Activated naive CD8-positive, alpha-beta T cell treated with anti-CD3 and anti-CD28 coated beads for 36 hours (primary cell): Measurements from ENCODE around the gene HOXD9. TPM values are rescaled to one million over a fixed set of nuclear protein-coding genes. Genes with fewer than 3 reads are reported as not detected.

Experiments
- DNase-seq: peaks from one replicate; pipeline ENCODE4 v3.0.0; 2021
- H3K27ac Mint-ChIP-seq: one replicate; pipeline ENCODE4 v1.8.0; 2022; ENCODE audit warnings: mild to moderate bottlenecking, moderate library complexity, mixed read lengths
- H3K27me3 Mint-ChIP-seq: one replicate; pipeline ENCODE4 v1.8.0; 2022; ENCODE audit warnings: mild to moderate bottlenecking, mixed read lengths
- H3K36me3 Mint-ChIP-seq: one replicate; pipeline ENCODE4 v1.8.0; 2021; ENCODE audit warnings: mild to moderate bottlenecking, mixed read lengths
- H3K4me1 Mint-ChIP-seq: one replicate; pipeline ENCODE4 v1.8.0; 2021; ENCODE audit warnings: mixed read lengths
- H3K4me3 Mint-ChIP-seq: one replicate; pipeline ENCODE4 v1.8.0; 2022; ENCODE audit warnings: mild to moderate bottlenecking, moderate library complexity, mixed read lengths
- H3K9me3 Mint-ChIP-seq: one replicate; pipeline ENCODE4 v1.8.0; 2022; ENCODE audit warnings: mixed read lengths
- total RNA-seq, 2 experiments: library from RNA; stranded (reverse); gene quantifications; one replicate each; pipeline ENCODE4 v1.2.3, GENCODE V29; 2021

HOXD9 gene
- total RNA-seq, 2 experiments from 2014 or later, result not detected

- Mint-ChIP-seq H3K27ac (no peak overlapping the region), H3K4me3 (no peak overlapping the region), H3K27me3 (peaks cover 97% of the 10 kb centered on the region), H3K4me1 (peaks cover 27% of the 10 kb centered on the region), H3K36me3 (peaks cover 1% of the 10 kb centered on the region), H3K9me3 (peaks cover 3% of the 10 kb centered on the region)
- no peak for DNase-seq
These were observed 50.5 kb downstream of the HOXD9 start for GRCh38 chr2:176172895-176173566.

- H3K27me3 Mint-ChIP-seq, result peaks cover 98% of the 10 kb centered on the region
These were observed 51.3 kb downstream of the HOXD9 start for GRCh38 chr2:176173567-176174381.

GRCh38 chr2:176174382-176174823 lies 51.9 kb downstream of the HOXD9 start:
- H3K4me3 Mint-ChIP-seq, result no peak overlapping the region
- peaks cover 30% of the 10 kb centered on the region for H3K4me1 Mint-ChIP-seq
- H3K27me3 Mint-ChIP-seq, result peaks cover 99% of the 10 kb centered on the region
- peaks cover 1% of the 10 kb centered on the region for H3K36me3 Mint-ChIP-seq
- H3K27ac Mint-ChIP-seq, result no peak overlapping the region
- no peak for DNase-seq
- peaks cover 3% of the 10 kb centered on the region for H3K9me3 Mint-ChIP-seq

More at GRCh38 chr2:176173567-176174381, 51.3 kb downstream of the HOXD9 start:
- no peak for DNase-seq
- Mint-ChIP-seq H3K36me3 (peaks cover 1% of the 10 kb centered on the region), H3K27ac (no peak overlapping the region), H3K4me1 (peaks cover 30% of the 10 kb centered on the region), H3K9me3 (peaks cover 3% of the 10 kb centered on the region), H3K4me3 (no peak overlapping the region)

Other genes with a start within 250 kb of the HOXD9 start
- 10 to 100 TPM; 35.7 to 42.1 TPM for gene LNPK, start 120.5 kb upstream of the HOXD9 start, total RNA-seq
- gene EVX2, start 38.8 kb upstream of the HOXD9 start, total RNA-seq, result not detected
- gene HOXD13, start 30.0 kb upstream of the HOXD9 start, total RNA-seq, result not detected
- gene HOXD12, start 22.9 kb upstream of the HOXD9 start, total RNA-seq, result not detected
- not detected for gene HOXD11, start 15.4 kb upstream of the HOXD9 start, total RNA-seq
- gene HOXD10, start 5.9 kb upstream of the HOXD9 start, total RNA-seq, result not detected
- gene HOXD8, start 7.0 kb downstream of the HOXD9 start, total RNA-seq, result not detected
- gene HOXD4, start 28.8 kb downstream of the HOXD9 start, total RNA-seq, result not detected
- gene HOXD3, start 34.6 kb downstream of the HOXD9 start, total RNA-seq, result not detected
- gene HOXD1, start 65.9 kb downstream of the HOXD9 start, total RNA-seq, result not detected
- 10 to 100 TPM; 28.8 to 30.0 TPM for gene MTX2, start 146.7 kb downstream of the HOXD9 start, total RNA-seq